ENCODE measurements around the gene CFDP1.

DNA sequence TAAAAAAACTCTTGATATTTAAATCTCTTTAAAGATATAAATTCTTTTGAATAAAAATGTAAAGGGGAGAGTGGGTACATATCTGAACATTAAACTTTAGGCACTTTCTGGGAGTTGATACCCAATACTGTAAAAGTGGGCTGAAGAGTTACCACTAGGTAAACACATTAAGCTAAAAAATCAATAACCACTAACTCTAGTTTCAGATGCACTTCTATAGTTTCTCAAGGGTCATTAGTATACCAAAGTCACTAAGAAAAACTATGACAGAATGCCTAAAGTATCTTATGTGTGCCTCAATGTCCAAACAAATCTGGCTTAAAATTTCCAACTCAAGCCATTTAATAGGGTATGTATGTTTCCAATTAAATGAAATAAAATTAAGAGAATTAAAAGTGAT lies 13.1 kb upstream of the CFDP1 start:
- TF ChIP-seq, protein P1, sequence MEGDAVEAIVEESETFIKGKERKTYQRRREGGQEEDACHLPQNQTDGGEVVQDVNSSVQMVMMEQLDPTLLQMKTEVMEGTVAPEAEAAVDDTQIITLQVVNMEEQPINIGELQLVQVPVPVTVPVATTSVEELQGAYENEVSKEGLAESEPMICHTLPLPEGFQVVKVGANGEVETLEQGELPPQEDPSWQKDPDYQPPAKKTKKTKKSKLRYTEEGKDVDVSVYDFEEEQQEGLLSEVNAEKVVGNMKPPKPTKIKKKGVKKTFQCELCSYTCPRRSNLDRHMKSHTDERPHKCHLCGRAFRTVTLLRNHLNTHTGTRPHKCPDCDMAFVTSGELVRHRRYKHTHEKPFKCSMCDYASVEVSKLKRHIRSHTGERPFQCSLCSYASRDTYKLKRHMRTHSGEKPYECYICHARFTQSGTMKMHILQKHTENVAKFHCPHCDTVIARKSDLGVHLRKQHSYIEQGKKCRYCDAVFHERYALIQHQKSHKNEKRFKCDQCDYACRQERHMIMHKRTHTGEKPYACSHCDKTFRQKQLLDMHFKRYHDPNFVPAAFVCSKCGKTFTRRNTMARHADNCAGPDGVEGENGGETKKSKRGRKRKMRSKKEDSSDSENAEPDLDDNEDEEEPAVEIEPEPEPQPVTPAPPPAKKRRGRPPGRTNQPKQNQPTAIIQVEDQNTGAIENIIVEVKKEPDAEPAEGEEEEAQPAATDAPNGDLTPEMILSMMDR (IDR thresholded peaks at IDR 0.05), result no peak
- no peak for TF ChIP-seq POLR2A (IDR thresholded peaks at IDR 0.05)
